Prostate gland (tissue), 2 donors: ENCODE measurements around the gene TXNRD3. TPM values are rescaled to one million over a fixed set of nuclear protein-coding genes. Genes with fewer than 3 reads are reported as not detected.
"Not testable (repeated sequence)": the region's sequence is repeated elsewhere in the genome, so short reads cannot be mapped to it uniquely, and the experiment has no call there.

Experiments
- DNase-seq: peaks from one replicate; pipeline ENCODE4 v3.0.0-alpha.2; 2019; ENCODE audit warnings: low spot score
- H3K27ac ChIP-seq, 2 donors: fragments of 200-600 bp; sonication (generic); 2 replicates each; pipeline ENCODE4 v1.5.1; 2017 to 2019
- H3K27me3 ChIP-seq: fragments of 200-600 bp; sonication (generic); replicated peaks from 2 replicates; pipeline ENCODE4 v1.5.1; 2019; ENCODE audit not compliant: insufficient read depth
- H3K36me3 ChIP-seq, 2 donors: fragments of 200-600 bp; sonication (generic); 1 replicate in 1 of 2; 2 replicates in 1 of 2; pipeline versions ENCODE4 v1.5.1 to v1.8.1; 2017 to 2019
- H3K4me1 ChIP-seq: fragments of 200-600 bp; sonication (generic); replicated peaks from 2 replicates; pipeline ENCODE4 v1.5.1; 2019
- H3K4me3 ChIP-seq, 2 donors: fragments of 200-600 bp; sonication (generic); 2 replicates each; pipeline ENCODE4 v1.5.1; 2017 to 2019
- H3K9me3 ChIP-seq: fragments of 200-600 bp; sonication (generic); 2 replicates; pipeline ENCODE4 v1.5.1; 2017
- POLR2A ChIP-seq: fragments of 450-650 bp; IDR thresholded peaks from one replicate; pipeline ENCODE4 v1.6.1; 2016; ENCODE audit warnings: antibody characterized with exemption, mild to moderate bottlenecking
- POLR2AphosphoS5 ChIP-seq: sonication (generic); formaldehyde crosslinking; IDR thresholded peaks from one replicate; pipeline ENCODE4 v1.6.1; 2017; ENCODE audit warnings: antibody characterized with exemption
- WGBS: methylation state at CpG from one replicate; pipeline ENCODE4 v1.1.5; 2018; 5-methylcytosine and 5-hydroxymethylcytosine counted together
- intact Hi-C: fragments of 100-400 bp; cut with DNase I; formaldehyde crosslinking; loops from one replicate; pipeline ENCODE4 v1.14.2; 2022
- total RNA-seq, 2 donors: library from RNA; depleted of rRNA; stranded (reverse); fragments of >200 nt; gene quantifications; one replicate each; pipeline ENCODE4 v1.1.0, GENCODE V29; 2016
- TF ChIP-seq, protein P1 (sequence below), 4 experiments: fragments of 200-600 bp in 2 of 4; fragments of 450-650 bp in 2 of 4; sonication (generic) in 2 of 4; IDR thresholded peaks; 1 replicate in 3 of 4; 2 replicates in 1 of 4; pipeline ENCODE4 v1.5.1; 2016 to 2019; ENCODE audit warnings: antibody characterized with exemption in 4 of 4, mild to moderate bottlenecking in 2 of 4, moderate library complexity in 2 of 4

Gene TXNRD3
- total RNA-seq, 2 donors from 2014 or later, result 14.4 to 20.7 TPM

DNA sequence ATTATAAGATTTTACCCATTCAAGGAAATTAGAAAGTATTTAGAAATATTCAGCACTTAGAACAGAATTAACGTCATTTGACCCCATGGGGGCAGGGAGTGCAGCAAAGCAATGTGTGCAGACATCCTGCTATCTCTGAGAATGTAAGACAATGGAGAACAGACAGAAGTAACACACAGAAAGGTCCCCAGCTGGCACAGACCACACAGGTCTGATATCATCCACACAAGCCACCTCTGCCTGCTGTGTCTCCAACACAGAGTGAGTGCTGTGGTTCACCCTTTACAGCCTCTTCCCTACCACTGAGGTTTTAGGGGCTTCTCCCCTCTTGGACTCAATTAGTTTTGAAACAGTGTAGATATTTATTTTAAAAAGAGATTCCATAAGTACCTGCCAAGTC lies 16.1 kb downstream of the TXNRD3 start:
- no peak overlapping the region for H3K4me3 ChIP-seq
- intact Hi-C loops, result no loop called here
- H3K4me1 ChIP-seq, result no peaks in the 10 kb centered on the region
- H3K9me3 ChIP-seq, result no peaks in the 10 kb centered on the region
- no peak overlapping the region for H3K27ac ChIP-seq
- no peak for TF ChIP-seq POLR2AphosphoS5
- TF ChIP-seq, protein P1, sequence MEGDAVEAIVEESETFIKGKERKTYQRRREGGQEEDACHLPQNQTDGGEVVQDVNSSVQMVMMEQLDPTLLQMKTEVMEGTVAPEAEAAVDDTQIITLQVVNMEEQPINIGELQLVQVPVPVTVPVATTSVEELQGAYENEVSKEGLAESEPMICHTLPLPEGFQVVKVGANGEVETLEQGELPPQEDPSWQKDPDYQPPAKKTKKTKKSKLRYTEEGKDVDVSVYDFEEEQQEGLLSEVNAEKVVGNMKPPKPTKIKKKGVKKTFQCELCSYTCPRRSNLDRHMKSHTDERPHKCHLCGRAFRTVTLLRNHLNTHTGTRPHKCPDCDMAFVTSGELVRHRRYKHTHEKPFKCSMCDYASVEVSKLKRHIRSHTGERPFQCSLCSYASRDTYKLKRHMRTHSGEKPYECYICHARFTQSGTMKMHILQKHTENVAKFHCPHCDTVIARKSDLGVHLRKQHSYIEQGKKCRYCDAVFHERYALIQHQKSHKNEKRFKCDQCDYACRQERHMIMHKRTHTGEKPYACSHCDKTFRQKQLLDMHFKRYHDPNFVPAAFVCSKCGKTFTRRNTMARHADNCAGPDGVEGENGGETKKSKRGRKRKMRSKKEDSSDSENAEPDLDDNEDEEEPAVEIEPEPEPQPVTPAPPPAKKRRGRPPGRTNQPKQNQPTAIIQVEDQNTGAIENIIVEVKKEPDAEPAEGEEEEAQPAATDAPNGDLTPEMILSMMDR (IDR thresholded peaks at IDR 0.05), result no peak
- no peak for TF ChIP-seq POLR2A
- 98% methylated on average over 1 of the region's 1 CpG for WGBS
- DNase-seq, result no peak
- H3K36me3 ChIP-seq, result no peaks in the 10 kb centered on the region
- H3K27me3 ChIP-seq, result no peaks in the 10 kb centered on the region

DNA sequence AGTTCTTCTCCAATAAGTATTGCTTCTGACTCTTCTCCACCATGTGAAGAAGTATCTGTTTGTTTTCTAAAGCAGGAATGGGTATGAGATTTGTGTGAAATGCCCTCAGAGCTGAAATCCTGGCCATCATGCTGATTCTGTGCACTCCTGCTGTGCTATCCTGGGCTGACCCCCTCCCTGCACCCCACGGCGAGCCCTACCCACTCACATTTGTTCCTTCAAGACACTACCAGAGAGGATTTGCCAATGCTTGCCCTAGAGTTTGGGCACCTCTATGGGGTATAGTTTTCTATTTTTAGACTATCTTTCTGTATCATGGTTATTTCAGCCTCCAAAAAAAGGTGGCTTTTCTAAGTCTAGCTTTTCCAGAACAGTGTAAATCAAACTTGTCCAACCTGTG lies 18.5 kb downstream of the TXNRD3 start:
- H3K4me1 ChIP-seq, result no peaks in the 10 kb centered on the region
- no peaks in the 10 kb centered on the region for H3K9me3 ChIP-seq
- DNase-seq, result no peak
- H3K4me3 ChIP-seq, result no peak overlapping the region
- no peaks in the 10 kb centered on the region for H3K27me3 ChIP-seq
- no peak overlapping the region for H3K27ac ChIP-seq
- 85% methylated on average over 2 of the region's 2 CpGs for WGBS
- H3K36me3 ChIP-seq, result no peaks in the 10 kb centered on the region
- TF ChIP-seq POLR2A, result no peak
- TF ChIP-seq, protein P1 (IDR thresholded peaks at IDR 0.05), result no peak
- no peak for TF ChIP-seq POLR2AphosphoS5
- intact Hi-C loops, result no loop called here

DNA sequence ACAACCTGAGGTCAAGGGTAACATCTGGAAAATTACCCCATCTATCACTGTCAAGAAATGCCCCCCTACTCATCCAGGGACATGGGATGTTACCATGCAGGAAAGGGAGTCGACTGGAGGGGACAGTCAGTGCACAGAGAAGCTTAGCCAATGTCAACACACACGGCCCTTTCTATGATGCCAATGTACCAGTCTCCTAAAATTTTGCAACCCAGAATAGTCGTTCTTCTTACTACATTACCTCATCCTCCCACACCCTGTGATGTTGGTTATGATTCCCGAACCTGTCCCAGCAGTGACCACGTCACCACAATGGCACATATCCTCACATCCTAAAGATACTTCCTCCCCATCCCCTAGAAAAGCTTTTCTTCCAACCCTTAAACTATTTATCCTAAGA lies 20.1 kb downstream of the TXNRD3 start:
- H3K36me3 ChIP-seq, result no peaks in the 10 kb centered on the region
- H3K27me3 ChIP-seq, result no peaks in the 10 kb centered on the region
- TF ChIP-seq POLR2AphosphoS5, result no peak
- TF ChIP-seq POLR2A, result no peak
- TF ChIP-seq, protein P1 (IDR thresholded peaks at IDR 0.05), result no peak
- intact Hi-C loops, result no loop called here
- H3K4me1 ChIP-seq, result no peaks in the 10 kb centered on the region
- H3K27ac ChIP-seq, result no peak overlapping the region
- no peak for DNase-seq
- no peak overlapping the region for H3K4me3 ChIP-seq
- no peaks in the 10 kb centered on the region for H3K9me3 ChIP-seq
- WGBS, result 90% methylated on average over 5 of the region's 5 CpGs

- no peak for TF ChIP-seq POLR2AphosphoS5
- TF ChIP-seq, protein P1 (IDR thresholded peaks at IDR 0.05), result no peak
- no peak for TF ChIP-seq POLR2A
- Histone ChIP-seq H3K36me3 (no peaks in the 10 kb centered on the region), H3K4me1 (no peaks in the 10 kb centered on the region), H3K27ac (no peak overlapping the region), H3K4me3 (no peak overlapping the region), H3K9me3 (no peaks in the 10 kb centered on the region), H3K27me3 (no peaks in the 10 kb centered on the region)
- intact Hi-C loops, result no loop called here
- WGBS, result 87% methylated on average over 2 of the region's 2 CpGs
- DNase-seq, result no peak
These were observed 24.9 kb downstream of the TXNRD3 start for GRCh38 chr3:126630020-126630419.

DNA sequence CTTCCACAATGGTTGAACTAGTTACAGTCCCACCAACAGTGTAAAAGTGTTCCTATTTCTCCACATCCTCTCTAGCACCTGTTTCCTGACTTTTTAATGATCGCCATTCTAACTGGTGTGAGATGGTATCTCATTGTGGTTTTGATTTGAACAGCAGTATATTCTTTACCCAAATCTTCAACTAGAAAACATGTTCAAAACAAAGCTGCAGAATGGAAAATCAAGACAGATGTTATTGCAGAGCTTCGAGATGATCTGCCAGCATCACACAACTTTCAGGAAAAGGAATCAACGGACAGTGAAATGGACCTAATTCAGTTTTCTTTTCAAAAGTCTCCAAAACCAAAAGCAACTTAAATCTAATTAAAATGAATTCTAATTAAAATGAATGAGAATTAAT lies 29.2 kb downstream of the TXNRD3 start:
- WGBS, result 90% methylated on average over 3 of the region's 3 CpGs
- DNase-seq, H3K36me3 ChIP-seq, H3K4me1 ChIP-seq, H3K4me3 ChIP-seq, intact Hi-C loops, H3K27ac ChIP-seq, H3K27me3 ChIP-seq, H3K9me3 ChIP-seq: not testable (repeated sequence)
